SK-N-SH (cell line): Measurements from ENCODE around the gene GATAD2B.

Experiments used
- CTCF ChIP-seq: fragments of 200-600 bp; sonication (generic); IDR thresholded peaks from 2 replicates; pipeline ENCODE4 v1.6.1; 2017; ENCODE audit warnings: antibody characterized with exemption, mild to moderate bottlenecking, moderate library complexity
- EZH2phosphoT487 ChIP-seq: fragments of 200-600 bp; sonication (generic); IDR thresholded peaks from 2 replicates; pipeline ENCODE4 v1.6.1; 2017; ENCODE audit warnings: low read depth, mixed run types, mild to moderate bottlenecking, antibody characterized with exemption, moderate library complexity, borderline replicate concordance
- MAX ChIP-seq: IDR thresholded peaks from 2 replicates; pipeline ENCODE4 v1.4.0; 2012; ENCODE audit warnings: low read depth
- MEF2A ChIP-seq: IDR thresholded peaks from 2 replicates; pipeline ENCODE4 v1.4.0; 2012; ENCODE audit warnings: low read depth, borderline replicate concordance
- POLR2AphosphoS5 ChIP-seq: IDR thresholded peaks from 2 replicates; pipeline ENCODE4 v1.6.1; 2012; ENCODE audit warnings: low read depth, low read length
- REST ChIP-seq: IDR thresholded peaks from 2 replicates; pipeline ENCODE4 v1.6.1; 2012; ENCODE audit warnings: mild to moderate bottlenecking, low read depth, low read length, moderate library complexity
- TAF1 ChIP-seq: IDR thresholded peaks from 2 replicates; pipeline ENCODE4 v1.6.1; 2012; ENCODE audit warnings: low read depth, mild to moderate bottlenecking, low read length, moderate library complexity, borderline replicate concordance
- USF2 ChIP-seq: fragments of 150-350 bp; IDR thresholded peaks from 2 replicates; pipeline ENCODE4 v1.6.1; 2017; ENCODE audit warnings: antibody characterized with exemption, low read length, low read depth, borderline replicate concordance

- TF ChIP-seq MAX (no peak), TAF1 (no peak), EZH2phosphoT487 (no peak), POLR2AphosphoS5 (no peak), MEF2A (no peak), CTCF (no peak), REST (no peak), USF2 (no peak)
Measured at GRCh38 chr1:153792631-153793041, 130.1 kb downstream of the GATAD2B start.
